K562 (cell line): Measurements from ENCODE around the gene PLEKHA7. TPM values are rescaled to one million over a fixed set of nuclear protein-coding genes. Genes with fewer than 3 reads are reported as not detected.

Experiments used
- ATAC-seq: fragments of 200-7000 bp; cut with Tn5 transposase; 3 replicates; pipeline ENCODE4 v1.9.1; 2020; ENCODE audit warnings: moderate library complexity
- BruUV-seq: library from RNA; stranded (reverse); fragments of 400-500 nt; replicated peaks from 2 replicates; lab custom pipeline; 2021; lab: Mats Ljungman, UMichigan
- CTCF ChIA-PET: fragments of 300-600 bp; formaldehyde crosslinking; extraction: SDS; loops from one replicate; lab custom pipeline; 2021; ENCODE audit warnings: low intra/inter-chr PET ratio; lab: Yijun Ruan, JAX
- POLR2A ChIA-PET: fragments of 300-600, 350-650 bp; sonication (Branson Sonifier 250); formaldehyde crosslinking; extraction: SDS; loops from one replicate; lab custom pipeline; 2021; ENCODE audit warnings: antibody characterized with exemption, inconsistent platforms; lab: Yijun Ruan, JAX
- DNase-seq, 4 experiments: peaks; one replicate each; pipeline versions ENCODE4 v3.0.0 to v3.0.0-alpha.2; 2011 to 2018; ENCODE audit warnings: low spot score in 3 of 4, mixed read lengths in 3 of 4; ENCODE audit errors: extremely low read depth in 1 of 4
- FAIRE-seq: peaks from 2 replicates; lab custom pipeline; 2011; peaks lifted over from hg19 to GRCh38; lab: Jason Lieb, UNC
- H2AFZ ChIP-seq: 2 replicates; pipeline ENCODE4 v1.6.0; 2011; ENCODE audit warnings: low read depth, low read length, control low read depth, inconsistent platforms
- H3K27ac ChIP-seq: fragments of 200-600 bp; 3 replicates; pipeline ENCODE4 v1.8.0; 2011; ENCODE audit warnings: low read depth, mild to moderate bottlenecking, control low read depth, inconsistent platforms, low read length, moderate library complexity, mixed read lengths; ENCODE audit errors: extremely low read depth
- H3K27me3 ChIP-seq, 2 experiments: fragments of 300-600 bp in 1 of 2; 2 replicates in 1 of 2; 3 replicates in 1 of 2; pipeline versions ENCODE4 v1.6.0 to v1.8.0; 2011; ENCODE audit warnings: inconsistent platforms in 2 of 2, low read length in 2 of 2, mild to moderate bottlenecking in 1 of 2, mixed read lengths in 1 of 2, moderate library complexity in 1 of 2; ENCODE audit not compliant: control insufficient read depth in 2 of 2, insufficient read depth in 2 of 2
- H3K36me3 ChIP-seq: fragments of 300-600 bp; 3 replicates; pipeline ENCODE4 v1.8.0; 2011; ENCODE audit warnings: mild to moderate bottlenecking, low read length, inconsistent platforms; ENCODE audit not compliant: control insufficient read depth, insufficient read depth
- H3K4me1 ChIP-seq, 2 experiments: fragments of 200-600 bp in 1 of 2; replicated peaks in 1 of 2; 2 replicates in 1 of 2; 3 replicates in 1 of 2; pipeline versions ENCODE4 v1.5.1 to v1.8.0; 2011; ENCODE audit warnings: inconsistent platforms in 2 of 2, low read length in 2 of 2, mild to moderate bottlenecking in 1 of 2, mixed read lengths in 1 of 2, moderate library complexity in 1 of 2; ENCODE audit not compliant: control insufficient read depth in 2 of 2, insufficient read depth in 2 of 2
- H3K4me2 ChIP-seq: 2 replicates; pipeline ENCODE4 v1.6.1; 2011; ENCODE audit warnings: low read length, control low read depth, inconsistent platforms, mixed read lengths; ENCODE audit not compliant: insufficient read depth
- H3K4me3 ChIP-seq: fragments of 200-600 bp; sonication (generic), shearing (Covaris generic); 2 replicates; pipeline ENCODE4 v1.5.1; 2016; ENCODE audit warnings: control low read depth, inconsistent platforms
- H3K79me2 ChIP-seq: fragments of 200-600 bp; 3 replicates; pipeline ENCODE4 v1.8.0; 2011; ENCODE audit warnings: low read length, inconsistent platforms; ENCODE audit not compliant: control insufficient read depth, insufficient read depth
- H3K9ac ChIP-seq, 2 experiments: 2 replicates each; pipeline versions ENCODE4 v1.6.0 to v1.6.1; 2011; ENCODE audit warnings: low read depth in 2 of 2, low read length in 2 of 2, control low read depth in 1 of 2, inconsistent platforms in 1 of 2, mild to moderate bottlenecking in 1 of 2, mixed read lengths in 1 of 2; ENCODE audit not compliant: insufficient read depth in 1 of 2
- H3K9me1 ChIP-seq: one replicate; pipeline ENCODE4 v1.6.0; 2011; ENCODE audit warnings: inconsistent platforms, mild to moderate bottlenecking, low read length, moderate library complexity; ENCODE audit not compliant: control insufficient read depth, insufficient read depth
- H3K9me3 ChIP-seq: replicated peaks from 2 replicates; pipeline ENCODE4 v1.5.1; 2011; ENCODE audit warnings: low read depth, low read length, inconsistent platforms; ENCODE audit not compliant: control insufficient read depth, insufficient read depth
- H4K20me1 ChIP-seq: replicated peaks from 2 replicates; pipeline ENCODE4 v1.6.1; 2011; ENCODE audit warnings: low read length, inconsistent platforms, mixed read lengths; ENCODE audit not compliant: control insufficient read depth, insufficient read depth
- ESRRA ChIP-seq: fragments of 450-650 bp; IDR thresholded peaks from 2 replicates; pipeline ENCODE4 v1.6.1; 2014; ENCODE audit warnings: low read depth, mild to moderate bottlenecking, moderate library complexity, borderline replicate concordance
- MXI1 ChIP-seq: IDR thresholded peaks from 2 replicates; pipeline ENCODE4 v1.6.1; 2011; ENCODE audit warnings: low read depth, mild to moderate bottlenecking, improper control_type of control experiment, low read length
- MYBL2 ChIP-seq, 2 experiments: fragments of 450-650 bp in 1 of 2; sonication (generic) in 1 of 2; formaldehyde crosslinking in 1 of 2; IDR thresholded peaks; 2 replicates each; pipeline versions ENCODE4 v1.6.1 to v1.8.1; 2017 to 2022; ENCODE audit warnings: borderline replicate concordance in 1 of 2, inconsistent platforms in 1 of 2, low read depth in 1 of 2, mild to moderate bottlenecking in 1 of 2, missing genetic modification reagents in 1 of 2, moderate library complexity in 1 of 2
- PML ChIP-seq: IDR thresholded peaks from 2 replicates; pipeline ENCODE4 v1.6.1; 2012; ENCODE audit warnings: low read length, inconsistent platforms
- STAT5A ChIP-seq: IDR thresholded peaks from 2 replicates; pipeline ENCODE4 v1.6.1; 2012; ENCODE audit warnings: low read length, inconsistent platforms, borderline replicate concordance
- ZKSCAN3 ChIP-seq: fragments of 250-450 bp; sonication (Bioruptor Pico); IDR thresholded peaks from 2 replicates; pipeline ENCODE4 v1.4.0; 2020
- ZNF311 ChIP-seq: fragments of 250-450 bp; sonication (Bioruptor Pico); IDR thresholded peaks from 2 replicates; pipeline ENCODE4 v1.4.0; 2020; ENCODE audit warnings: mild to moderate bottlenecking, moderate library complexity
- ZNF57 ChIP-seq: fragments of 450-650 bp; formaldehyde crosslinking; IDR thresholded peaks from 2 replicates; pipeline ENCODE4 v1.4.0; 2020; ENCODE audit warnings: mild to moderate bottlenecking, moderate library complexity
- ZNF778 ChIP-seq: fragments of 450-650 bp; formaldehyde crosslinking; IDR thresholded peaks from 2 replicates; pipeline ENCODE4 v1.4.0; 2020; ENCODE audit warnings: mild to moderate bottlenecking, moderate library complexity
- WGBS: fragments of 100-300 bp; shearing (Covaris generic); methylation state at CpG from one replicate; pipeline ENCODE4 v1.1.6; 2016; ENCODE audit warnings: low coverage, mixed read lengths; ENCODE audit not compliant: insufficient coverage; ENCODE audit errors: missing lambda C conversion rate; 5-methylcytosine and 5-hydroxymethylcytosine counted together
- in situ Hi-C: fragments of 300-500 bp; cut with MboI; formaldehyde crosslinking; loops from 4 replicates; pipeline ENCODE4 v1.15.0; 2018; ENCODE audit warnings: inconsistent platforms, mixed read lengths
- intact Hi-C: fragments of 100-400 bp; cut with micrococcal nuclease; formaldehyde crosslinking; loops from 2 replicates; pipeline ENCODE4 v1.14.2; 2022
- polyA plus RNA-seq, 8 experiments: library from polyadenylated mRNA; depleted of rRNA in 4 of 8; stranded (reverse) in 5 of 8; unstranded in 3 of 8; fragments of >200 nt; fragmentation: Nextera tagmentation in 2 of 8; fragmentation: Illumina TruSeq in 1 of 8; extraction: Ambion mirVana in 2 of 8; extraction: Trizol in 1 of 8; gene quantifications; 2 replicates each; pipeline versions ENCODE4 v1.2.1 to v1.2.3, GENCODE V29; 2011 to 2014; ENCODE audit warnings: inconsistent platforms in 1 of 8, missing spikeins in 1 of 8
- total RNA-seq, 7 experiments: library from RNA; depleted of rRNA in 6 of 7; stranded (reverse); fragments of >200 nt in 6 of 7; fragmentation: Illumina TruSeq in 2 of 7; extraction: Trizol in 2 of 7; gene quantifications; 2 replicates each; pipeline versions ENCODE4 v1.2.1 to v1.2.3, GENCODE V29; 2011 to 2021; ENCODE audit warnings: low replicate concordance in 1 of 7
- TF ChIP-seq, protein P1 (sequence below): fragments of 250-450 bp; sonication (Bioruptor Pico); IDR thresholded peaks from 2 replicates; pipeline ENCODE4 v1.8.0; 2021; ENCODE audit warnings: moderate library complexity, mild to moderate bottlenecking, inconsistent platforms
- TF ChIP-seq, protein P2 (sequence below): fragments of 450-650 bp; IDR thresholded peaks from 2 replicates; pipeline ENCODE4 v1.6.1; 2016; ENCODE audit warnings: antibody characterized with exemption
- TF ChIP-seq, protein P3 (sequence below): sonication (generic); formaldehyde crosslinking; IDR thresholded peaks from 2 replicates; pipeline ENCODE4 v1.4.0; 2020; ENCODE audit warnings: mild to moderate bottlenecking, missing genetic modification reagents
- TF ChIP-seq, protein P4 (sequence below): fragments of 250-450 bp; sonication (Bioruptor Pico); IDR thresholded peaks from 2 replicates; pipeline ENCODE4 v1.4.0; 2020; ENCODE audit warnings: borderline replicate concordance

Gene PLEKHA7
- total and polyA plus RNA-seq, 9 of the 15 experiments (the other 6 are each of a cell fraction or from before 2014, with no cell fraction given): 0.06 to 0.77 (median 0.20) TPM; not detected in 1

DNA sequence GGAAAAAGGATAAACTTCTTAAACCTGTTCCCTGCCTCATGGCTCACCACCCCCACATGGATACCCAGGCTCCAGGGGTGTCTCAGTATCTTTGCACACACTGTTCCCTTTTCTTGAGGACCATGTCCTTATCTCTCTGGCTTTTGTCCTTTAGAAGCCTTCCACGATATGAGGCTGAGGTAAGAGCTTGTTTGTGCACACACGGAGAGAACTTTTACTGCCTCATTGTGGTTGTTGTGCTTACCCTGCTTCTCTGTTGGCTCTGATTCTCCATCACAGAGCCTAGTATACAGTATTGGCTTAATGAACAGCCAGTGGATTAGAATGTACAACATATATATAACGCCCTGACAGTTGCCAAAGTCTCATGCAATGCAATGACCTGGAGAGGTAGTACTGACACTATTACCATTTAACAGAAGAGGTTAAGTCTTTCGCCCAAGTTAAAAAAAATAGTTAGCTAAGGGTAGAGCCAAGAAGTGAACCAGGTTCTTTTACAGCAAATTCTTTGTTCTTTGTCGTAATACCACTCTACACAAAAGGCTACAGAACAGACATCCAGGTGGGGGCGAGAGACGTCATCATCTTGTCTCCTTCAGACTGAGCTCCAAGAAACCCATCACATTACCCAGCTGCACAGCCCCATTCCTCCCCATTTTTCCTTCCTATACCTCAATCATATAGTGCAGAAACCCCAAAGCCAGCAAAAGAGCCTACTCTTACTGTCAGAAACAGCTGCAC is 117.3 kb downstream of the PLEKHA7 start:
- Histone ChIP-seq H3K4me3 (no peak overlapping the region), H3K9me3 (no peaks in the 10 kb centered on the region), H3K79me2 (no peaks in the 10 kb centered on the region), H3K4me1 (no peaks in the 10 kb centered on the region; a peak in 1 of 5 replicates), H3K4me2 (no peak overlapping the region), H3K27me3 (peaks cover 10 to 17% of the 10 kb centered on the region in 2 experiments; a peak in 3 of 5 replicates), H2AFZ (no peak overlapping the region), H3K27ac (no peak overlapping the region), H4K20me1 (no peaks in the 10 kb centered on the region), H3K9me1 (no peaks in the 10 kb centered on the region), H3K36me3 (no peaks in the 10 kb centered on the region), H3K9ac (no peak overlapping the region)
- no TSS peak for BruUV-seq
- no peak for ATAC-seq
- no peak for TF ChIP-seq MYBL2 (IDR thresholded peaks at IDR 0.05; ENCODE audit: low read depth)
- TF ChIP-seq MYBL2 (CRISPR knock-in tag; IDR thresholded peaks at IDR 0.05; ENCODE audit: borderline replicate concordance): no peak
- no peak for TF ChIP-seq ZKSCAN3
- TF ChIP-seq, protein P1, sequence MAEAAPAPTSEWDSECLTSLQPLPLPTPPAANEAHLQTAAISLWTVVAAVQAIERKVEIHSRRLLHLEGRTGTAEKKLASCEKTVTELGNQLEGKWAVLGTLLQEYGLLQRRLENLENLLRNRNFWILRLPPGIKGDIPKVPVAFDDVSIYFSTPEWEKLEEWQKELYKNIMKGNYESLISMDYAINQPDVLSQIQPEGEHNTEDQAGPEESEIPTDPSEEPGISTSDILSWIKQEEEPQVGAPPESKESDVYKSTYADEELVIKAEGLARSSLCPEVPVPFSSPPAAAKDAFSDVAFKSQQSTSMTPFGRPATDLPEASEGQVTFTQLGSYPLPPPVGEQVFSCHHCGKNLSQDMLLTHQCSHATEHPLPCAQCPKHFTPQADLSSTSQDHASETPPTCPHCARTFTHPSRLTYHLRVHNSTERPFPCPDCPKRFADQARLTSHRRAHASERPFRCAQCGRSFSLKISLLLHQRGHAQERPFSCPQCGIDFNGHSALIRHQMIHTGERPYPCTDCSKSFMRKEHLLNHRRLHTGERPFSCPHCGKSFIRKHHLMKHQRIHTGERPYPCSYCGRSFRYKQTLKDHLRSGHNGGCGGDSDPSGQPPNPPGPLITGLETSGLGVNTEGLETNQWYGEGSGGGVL (CRISPR knock-in tag): no peak
- TF ChIP-seq PML: no peak
- TF ChIP-seq ZNF778: no peak
- TF ChIP-seq MXI1: no peak
- no peak for TF ChIP-seq ZNF311 (CRISPR knock-in tag)
- TF ChIP-seq, protein P2, sequence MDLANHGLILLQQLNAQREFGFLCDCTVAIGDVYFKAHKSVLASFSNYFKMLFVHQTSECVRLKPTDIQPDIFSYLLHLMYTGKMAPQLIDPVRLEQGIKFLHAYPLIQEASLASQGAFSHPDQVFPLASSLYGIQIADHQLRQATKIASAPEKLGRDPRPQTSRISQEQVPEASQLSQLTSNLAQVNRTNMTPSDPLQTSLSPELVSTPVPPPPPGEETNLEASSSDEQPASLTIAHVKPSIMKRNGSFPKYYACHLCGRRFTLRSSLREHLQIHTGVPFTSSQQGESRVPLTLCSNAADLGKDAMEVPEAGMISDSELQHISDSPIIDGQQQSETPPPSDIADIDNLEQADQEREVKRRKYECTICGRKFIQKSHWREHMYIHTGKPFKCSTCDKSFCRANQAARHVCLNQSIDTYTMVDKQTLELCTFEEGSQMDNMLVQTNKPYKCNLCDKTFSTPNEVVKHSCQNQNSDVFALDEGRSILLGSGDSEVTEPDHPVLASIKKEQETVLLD: no peak
- no peak for TF ChIP-seq ZNF57
- no peak for TF ChIP-seq ESRRA
- no peak for TF ChIP-seq STAT5A
- TF ChIP-seq, protein P3, sequence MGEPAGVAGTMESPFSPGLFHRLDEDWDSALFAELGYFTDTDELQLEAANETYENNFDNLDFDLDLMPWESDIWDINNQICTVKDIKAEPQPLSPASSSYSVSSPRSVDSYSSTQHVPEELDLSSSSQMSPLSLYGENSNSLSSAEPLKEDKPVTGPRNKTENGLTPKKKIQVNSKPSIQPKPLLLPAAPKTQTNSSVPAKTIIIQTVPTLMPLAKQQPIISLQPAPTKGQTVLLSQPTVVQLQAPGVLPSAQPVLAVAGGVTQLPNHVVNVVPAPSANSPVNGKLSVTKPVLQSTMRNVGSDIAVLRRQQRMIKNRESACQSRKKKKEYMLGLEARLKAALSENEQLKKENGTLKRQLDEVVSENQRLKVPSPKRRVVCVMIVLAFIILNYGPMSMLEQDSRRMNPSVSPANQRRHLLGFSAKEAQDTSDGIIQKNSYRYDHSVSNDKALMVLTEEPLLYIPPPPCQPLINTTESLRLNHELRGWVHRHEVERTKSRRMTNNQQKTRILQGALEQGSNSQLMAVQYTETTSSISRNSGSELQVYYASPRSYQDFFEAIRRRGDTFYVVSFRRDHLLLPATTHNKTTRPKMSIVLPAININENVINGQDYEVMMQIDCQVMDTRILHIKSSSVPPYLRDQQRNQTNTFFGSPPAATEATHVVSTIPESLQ (CRISPR knock-in tag): no peak
- TF ChIP-seq, protein P4, sequence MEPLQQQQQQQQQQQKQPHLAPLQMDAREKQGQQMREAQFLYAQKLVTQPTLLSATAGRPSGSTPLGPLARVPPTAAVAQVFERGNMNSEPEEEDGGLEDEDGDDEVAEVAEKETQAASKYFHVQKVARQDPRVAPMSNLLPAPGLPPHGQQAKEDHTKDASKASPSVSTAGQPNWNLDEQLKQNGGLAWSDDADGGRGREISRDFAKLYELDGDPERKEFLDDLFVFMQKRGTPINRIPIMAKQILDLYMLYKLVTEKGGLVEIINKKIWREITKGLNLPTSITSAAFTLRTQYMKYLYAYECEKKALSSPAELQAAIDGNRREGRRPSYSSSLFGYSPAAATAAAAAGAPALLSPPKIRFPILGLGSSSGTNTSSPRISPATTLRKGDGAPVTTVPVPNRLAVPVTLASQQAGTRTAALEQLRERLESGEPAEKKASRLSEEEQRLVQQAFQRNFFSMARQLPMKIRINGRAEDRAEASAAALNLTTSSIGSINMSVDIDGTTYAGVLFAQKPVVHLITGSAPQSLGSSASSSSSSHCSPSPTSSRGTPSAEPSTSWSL: no peak
- intact Hi-C loops (no loop called here), in situ Hi-C loops (no loop called here)
- no peak for FAIRE-seq
- ChIA-PET POLR2A (interaction anchor here (1.1 kb wide), 1 partner anchor 20 kb away, joined by 4 read pairs; no protein-coding TSS in a partner anchor), CTCF (no interaction called here)
- DNase-seq: no peak
- under 1% methylated on average over 7 of the region's 7 CpGs for WGBS
